Tibial nerve (tissue), 4 donors: ENCODE measurements around the gene TRIM29. TPM values are rescaled to one million over a fixed set of nuclear protein-coding genes. Genes with fewer than 3 reads are reported as not detected.

Source experiments
- DNase-seq, 2 donors: peaks; one replicate each; pipeline ENCODE4 v3.0.0-alpha.2; 2019; ENCODE audit warnings: low spot score in 2 of 2
- H3K27ac ChIP-seq, 4 donors: fragments of 200-600 bp; sonication (generic) in 3 of 4; one replicate each; pipeline ENCODE4 v1.5.1; 2017 to 2019; ENCODE audit warnings: mild to moderate bottlenecking in 1 of 4
- H3K27me3 ChIP-seq, 2 donors: fragments of 200-600 bp; sonication (generic) in 1 of 2; one replicate each; pipeline versions ENCODE4 v1.5.1 to v1.6.0; 2017 to 2019
- H3K36me3 ChIP-seq, 3 donors: fragments of 200-600 bp; sonication (generic); one replicate each; pipeline ENCODE4 v1.5.1; 2018 to 2019
- H3K4me1 ChIP-seq, 4 donors: fragments of 200-600 bp; sonication (generic) in 3 of 4; one replicate each; pipeline ENCODE4 v1.5.1; 2017 to 2019
- H3K4me3 ChIP-seq, 4 donors: fragments of 200-600 bp; sonication (generic) in 3 of 4; one replicate each; pipeline ENCODE4 v1.5.1; 2017 to 2019; ENCODE audit warnings: mild to moderate bottlenecking in 1 of 4, moderate library complexity in 1 of 4
- H3K9me3 ChIP-seq, 4 donors: fragments of 200-600 bp; sonication (generic) in 3 of 4; one replicate each; pipeline ENCODE4 v1.5.1; 2017 to 2019
- EP300 ChIP-seq, 2 donors: sonication (generic); formaldehyde crosslinking; IDR thresholded peaks; one replicate each; pipeline ENCODE4 v1.6.1; 2017; ENCODE audit warnings: antibody characterized with exemption in 2 of 2, mild to moderate bottlenecking in 1 of 2
- POLR2A ChIP-seq, 2 donors: fragments of 450-650 bp; IDR thresholded peaks; one replicate each; pipeline ENCODE4 v1.6.1; 2017; ENCODE audit warnings: antibody characterized with exemption in 2 of 2, mild to moderate bottlenecking in 2 of 2, moderate library complexity in 2 of 2
- WGBS, 2 donors: methylation state at CpG; one replicate each; pipeline ENCODE4 v1.1.5; 2018; 5-methylcytosine and 5-hydroxymethylcytosine counted together
- total RNA-seq, 4 donors: library from RNA; depleted of rRNA; stranded (reverse); fragments of >200 nt; gene quantifications; one replicate each; pipeline ENCODE4 v1.1.0, GENCODE V29; 2016
- TF ChIP-seq, protein P1 (sequence below), 5 experiments: fragments of 200-600 bp in 3 of 5; fragments of 450-650 bp in 2 of 5; sonication (generic) in 3 of 5; IDR thresholded peaks; one replicate each; pipeline ENCODE4 v1.5.1; 2016 to 2019; ENCODE audit warnings: antibody characterized with exemption in 5 of 5, mild to moderate bottlenecking in 3 of 5, moderate library complexity in 2 of 5

Gene TRIM29
- total RNA-seq, 4 donors from 2014 or later, result 2.4 to 64.9 (median 40.7) TPM

DNA sequence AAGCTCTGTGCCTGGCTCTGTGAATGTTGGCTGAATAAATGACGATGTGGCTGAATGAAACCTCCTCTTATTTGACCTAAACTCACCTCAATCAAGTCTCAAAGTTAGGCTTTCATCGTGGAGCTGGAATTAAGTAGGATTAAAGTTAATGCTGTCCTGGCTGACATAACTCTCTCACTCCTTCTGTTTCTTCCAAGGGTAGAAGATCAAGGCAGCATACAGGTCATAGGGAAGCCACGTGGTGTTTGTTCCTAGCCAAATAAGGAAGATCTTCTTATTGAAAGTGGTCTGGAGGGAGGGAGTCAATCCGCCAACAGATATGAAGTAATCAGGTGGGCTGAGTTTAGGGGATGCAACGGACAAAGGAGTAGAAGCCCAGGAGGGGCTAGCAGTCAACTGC lies 59.5 kb downstream of the TRIM29 start:
- Histone ChIP-seq H3K36me3 (no peaks in the 10 kb centered on the region), H3K9me3 (no peaks in the 10 kb centered on the region), H3K4me1 (peaks cover 0 to 15% (median 0%) of the 10 kb centered on the region in 4 donors), H3K27ac (no peak overlapping the region), H3K4me3 (no peak overlapping the region), H3K27me3 (no peaks in the 10 kb centered on the region)
- WGBS, 2 donors, result 48 to 54% methylated on average over 5 of the region's 5 CpGs
- DNase-seq, result no peak
- TF ChIP-seq EP300 (IDR thresholded peaks at IDR 0.05) (no peak), POLR2A (IDR thresholded peaks at IDR 0.05) (no peak)
- TF ChIP-seq, protein P1, sequence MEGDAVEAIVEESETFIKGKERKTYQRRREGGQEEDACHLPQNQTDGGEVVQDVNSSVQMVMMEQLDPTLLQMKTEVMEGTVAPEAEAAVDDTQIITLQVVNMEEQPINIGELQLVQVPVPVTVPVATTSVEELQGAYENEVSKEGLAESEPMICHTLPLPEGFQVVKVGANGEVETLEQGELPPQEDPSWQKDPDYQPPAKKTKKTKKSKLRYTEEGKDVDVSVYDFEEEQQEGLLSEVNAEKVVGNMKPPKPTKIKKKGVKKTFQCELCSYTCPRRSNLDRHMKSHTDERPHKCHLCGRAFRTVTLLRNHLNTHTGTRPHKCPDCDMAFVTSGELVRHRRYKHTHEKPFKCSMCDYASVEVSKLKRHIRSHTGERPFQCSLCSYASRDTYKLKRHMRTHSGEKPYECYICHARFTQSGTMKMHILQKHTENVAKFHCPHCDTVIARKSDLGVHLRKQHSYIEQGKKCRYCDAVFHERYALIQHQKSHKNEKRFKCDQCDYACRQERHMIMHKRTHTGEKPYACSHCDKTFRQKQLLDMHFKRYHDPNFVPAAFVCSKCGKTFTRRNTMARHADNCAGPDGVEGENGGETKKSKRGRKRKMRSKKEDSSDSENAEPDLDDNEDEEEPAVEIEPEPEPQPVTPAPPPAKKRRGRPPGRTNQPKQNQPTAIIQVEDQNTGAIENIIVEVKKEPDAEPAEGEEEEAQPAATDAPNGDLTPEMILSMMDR (IDR thresholded peaks at IDR 0.05), result no peak

DNA sequence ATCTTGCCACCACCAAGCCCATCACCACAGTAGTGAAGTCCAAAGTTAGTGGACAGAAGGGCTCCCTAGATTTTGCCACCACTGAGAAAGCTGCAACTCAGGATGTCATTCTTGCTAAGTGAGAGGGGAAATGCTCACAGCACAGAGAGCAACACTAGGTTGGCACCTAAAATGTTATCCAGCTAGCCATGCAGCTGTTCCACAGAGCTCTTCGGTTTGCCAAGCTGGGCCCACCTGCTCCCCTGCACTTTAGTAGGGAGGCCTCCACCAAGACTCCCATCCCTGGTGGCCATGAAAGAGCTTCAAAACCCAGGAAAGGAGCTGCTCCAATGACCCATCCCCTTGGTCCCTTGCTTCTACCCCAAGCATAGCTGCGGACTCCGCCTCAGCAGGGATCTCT lies 63.8 kb downstream of the TRIM29 start:
- no peak for DNase-seq

DNA sequence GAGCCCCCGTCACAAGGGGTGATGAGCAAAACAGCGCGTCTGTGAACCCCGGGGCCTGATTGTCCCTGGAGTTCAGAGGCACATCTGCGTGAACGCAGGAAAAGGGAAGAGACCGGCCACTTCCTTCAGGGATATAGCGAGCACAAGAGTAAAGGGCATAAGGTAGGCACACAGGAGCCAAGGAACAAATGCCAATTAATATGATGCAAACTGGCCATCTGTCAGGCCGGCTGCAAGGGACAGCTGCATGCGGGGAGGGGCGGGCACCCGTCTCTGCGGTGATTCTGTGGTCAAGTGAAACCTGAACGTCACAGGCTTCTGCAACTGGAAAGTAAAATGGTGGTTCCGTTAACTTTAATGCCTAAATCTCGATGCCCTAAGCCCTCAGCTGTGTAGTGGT lies 64.7 kb downstream of the TRIM29 start:
- no peak overlapping the region for H3K4me3 ChIP-seq
- H3K4me1 ChIP-seq, result peaks cover 0 to 1% (median 0%) of the 10 kb centered on the region in 4 donors
- no peak for TF ChIP-seq EP300 (IDR thresholded peaks at IDR 0.05)
- TF ChIP-seq POLR2A (IDR thresholded peaks at IDR 0.05), result no peak
- TF ChIP-seq, protein P1 (IDR thresholded peaks at IDR 0.05), result no peak
- WGBS, 2 donors, result 81 to 86% methylated on average over 16 of the region's 16 CpGs
- H3K27me3 ChIP-seq, result no peaks in the 10 kb centered on the region
- no peaks in the 10 kb centered on the region for H3K36me3 ChIP-seq
- DNase-seq, result no peak
- H3K9me3 ChIP-seq, result no peaks in the 10 kb centered on the region
- H3K27ac ChIP-seq, result no peak overlapping the region

More for the DNA sequence above, 63.8 kb downstream of the TRIM29 start:
- no peak for TF ChIP-seq EP300 (IDR thresholded peaks at IDR 0.05)
- TF ChIP-seq POLR2A (IDR thresholded peaks at IDR 0.05), result no peak
- TF ChIP-seq, protein P1 (IDR thresholded peaks at IDR 0.05), result no peak
- 86 to 97% methylated on average over 3 of the region's 3 CpGs for WGBS, 2 donors
- Histone ChIP-seq H3K27me3 (no peaks in the 10 kb centered on the region), H3K4me1 (peaks cover 0 to 9% (median 0%) of the 10 kb centered on the region in 4 donors), H3K36me3 (no peaks in the 10 kb centered on the region), H3K9me3 (no peaks in the 10 kb centered on the region), H3K27ac (no peak overlapping the region), H3K4me3 (no peak overlapping the region)

DNA sequence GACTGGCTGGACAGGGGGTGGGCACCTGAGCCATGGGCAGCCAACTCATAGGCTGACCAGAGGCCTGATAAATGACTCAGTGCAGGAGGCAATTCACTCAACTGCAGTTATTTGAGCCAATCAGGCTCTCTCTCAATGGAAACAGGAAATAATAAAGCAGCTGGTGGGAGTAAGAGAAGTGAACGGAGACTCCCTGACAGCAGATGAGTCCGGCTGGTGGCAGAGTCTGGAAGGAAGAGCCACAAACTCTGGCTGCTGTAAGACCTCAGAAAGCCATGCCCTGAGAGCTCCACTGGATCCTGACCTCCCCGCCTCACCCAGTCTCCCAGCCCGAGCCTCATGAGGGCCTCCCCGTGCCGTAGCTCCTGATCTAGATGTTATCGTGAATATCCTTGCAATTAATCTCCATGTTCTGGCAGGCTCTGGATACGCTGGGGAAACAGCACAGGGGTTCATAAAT lies 69.8 kb downstream of the TRIM29 start:
- H3K36me3 ChIP-seq, result no peaks in the 10 kb centered on the region
- no peak overlapping the region for H3K27ac ChIP-seq
- 25% methylated on average over 8 of the region's 8 CpGs for WGBS, 2 donors

DNA sequence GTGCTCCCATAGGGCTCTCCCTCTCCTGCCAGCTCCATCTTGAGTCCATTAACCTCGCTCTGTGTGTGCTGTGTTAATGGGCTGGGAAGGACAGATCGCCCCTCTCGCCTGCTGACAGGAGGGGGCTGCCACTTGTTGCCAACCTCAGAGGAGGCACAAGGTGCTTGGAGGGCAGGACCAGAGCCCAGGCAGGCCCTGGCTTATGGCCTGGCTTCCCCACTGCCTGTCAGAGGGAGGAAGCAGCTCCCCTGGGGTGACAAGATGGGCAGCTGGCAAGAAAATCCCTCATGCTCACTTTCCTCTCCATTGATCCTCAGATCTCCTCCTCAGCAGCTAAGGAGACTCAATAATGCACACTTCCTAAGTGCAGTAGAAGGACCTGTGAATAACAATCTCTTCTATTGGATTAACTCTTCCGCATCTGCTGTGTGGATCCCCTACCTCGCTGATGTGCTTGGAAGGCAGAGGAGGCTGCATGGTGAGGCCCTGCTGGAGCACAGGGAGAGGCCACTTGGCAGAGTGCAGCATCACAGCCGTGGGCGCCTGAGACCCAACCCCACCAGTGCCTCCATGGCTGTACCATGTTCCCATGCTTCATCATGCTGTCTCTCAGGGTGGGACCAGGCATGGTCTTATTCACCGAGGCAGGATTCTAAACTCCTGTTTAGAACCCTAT lies 70.3 kb downstream of the TRIM29 start:
- Histone ChIP-seq H3K4me3 (no peak overlapping the region), H3K27ac (no peak overlapping the region), H3K4me1 (no peaks in the 10 kb centered on the region), H3K27me3 (peaks cover 0 to 8% of the 10 kb centered on the region in 2 donors), H3K36me3 (no peaks in the 10 kb centered on the region), H3K9me3 (no peaks in the 10 kb centered on the region)
- no peak for TF ChIP-seq EP300 (IDR thresholded peaks at IDR 0.05)
- no peak for TF ChIP-seq POLR2A (IDR thresholded peaks at IDR 0.05)
- TF ChIP-seq, protein P1 (IDR thresholded peaks at IDR 0.05), result no peak
- 58 to 80% methylated on average over 5 to 8 of the region's 8 CpGs for WGBS, 2 donors
- no peak for DNase-seq

More for the DNA sequence above, 69.8 kb downstream of the TRIM29 start:
- H3K4me1 ChIP-seq, result no peaks in the 10 kb centered on the region
- TF ChIP-seq EP300 (IDR thresholded peaks at IDR 0.05) (no peak), POLR2A (IDR thresholded peaks at IDR 0.05) (no peak)
- TF ChIP-seq, protein P1 (IDR thresholded peaks at IDR 0.05), result no peak
- no peak overlapping the region for H3K4me3 ChIP-seq
- no peak for DNase-seq
- peaks cover 0 to 8% of the 10 kb centered on the region in 2 donors for H3K27me3 ChIP-seq
- no peaks in the 10 kb centered on the region for H3K9me3 ChIP-seq
